Measurements from ENCODE around the gene STX17.

The STX17 gene

GRCh38 chr9:99998266-99998665 lies 91.8 kb downstream of the STX17 start:
- no peaks in the 10 kb centered on the region for H4K20me1 ChIP-seq (ENCODE audit: insufficient read depth, low read length, poor library complexity, severe bottlenecking)
- H3K79me2 ChIP-seq (ENCODE audit: insufficient read depth, low read length): no peaks in the 10 kb centered on the region
- no peaks in the 10 kb centered on the region for H3K27me3 ChIP-seq (ENCODE audit: insufficient read depth, low read length, poor library complexity, severe bottlenecking)
- H3F3A ChIP-seq (ENCODE audit: low read depth): no peaks in the 10 kb centered on the region
- no peaks in the 10 kb centered on the region for H3K9me2 ChIP-seq (replicated peaks; ENCODE audit: low read depth, low read length)
- peaks cover 14% of the 10 kb centered on the region; the same call in 1 of the 2 replicates for H3K36me3 ChIP-seq (ENCODE audit: insufficient read depth, low read length)
- no peak overlapping the region for H3K4me3 ChIP-seq (ENCODE audit: low read length, poor library complexity, severe bottlenecking)
- H3K4me1 ChIP-seq (ENCODE audit: insufficient read depth, low read length, poor library complexity, severe bottlenecking): no peaks in the 10 kb centered on the region
- no peak for TF ChIP-seq CTCF (conservative IDR thresholded peaks at IDR 0.05; ENCODE audit: low read length)
- TF ChIP-seq EZH2phosphoT487 (IDR thresholded peaks at IDR 0.05; ENCODE audit: borderline replicate concordance): no peak
- H2AFZ ChIP-seq (ENCODE audit: low read length): no peak overlapping the region
- no peak overlapping the region for H3K9ac ChIP-seq (ENCODE audit: low read depth, low read length, poor library complexity, severe bottlenecking)
- H3K4me2 ChIP-seq (ENCODE audit: low read depth, low read length, poor library complexity, severe bottlenecking): no peak overlapping the region
- H3K9me3 ChIP-seq (ENCODE audit: insufficient read depth, low read depth, low read length): no peaks in the 10 kb centered on the region

DNA sequence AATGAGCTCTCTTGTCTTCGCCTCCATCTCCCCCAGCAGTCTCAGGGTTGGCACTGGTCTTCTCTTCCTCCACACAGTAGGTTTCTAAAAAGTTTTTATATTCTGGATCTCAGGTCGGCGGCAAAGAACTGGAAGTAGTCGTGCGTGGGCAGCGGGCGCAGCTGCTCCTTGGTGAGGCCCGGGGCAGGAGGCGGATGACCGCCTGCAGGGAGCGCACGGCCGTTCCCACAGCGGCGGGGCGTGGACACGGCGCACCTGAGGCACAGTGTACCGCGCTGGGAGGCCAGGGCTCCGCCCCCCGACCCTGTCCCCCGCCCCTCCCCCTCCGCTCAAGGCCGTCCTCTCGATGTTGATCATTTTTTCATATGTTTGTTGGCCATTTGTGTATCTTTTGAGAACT lies 92.4 kb downstream of the STX17 start:
- no peaks in the 10 kb centered on the region for H3K9me2 ChIP-seq (replicated peaks; ENCODE audit: low read depth, low read length)
- H3K9ac ChIP-seq (ENCODE audit: low read depth, low read length, poor library complexity, severe bottlenecking): no peak overlapping the region
- H3K4me3 ChIP-seq (ENCODE audit: low read length, poor library complexity, severe bottlenecking): no peak overlapping the region
- H3K4me1 ChIP-seq (ENCODE audit: insufficient read depth, low read length, poor library complexity, severe bottlenecking): no peaks in the 10 kb centered on the region
- no peaks in the 10 kb centered on the region for H3K9me3 ChIP-seq (ENCODE audit: insufficient read depth, low read depth, low read length)
- peaks cover 20% of the 10 kb centered on the region; the same call in 1 of the 2 replicates for H3K36me3 ChIP-seq (ENCODE audit: insufficient read depth, low read length)
- no peaks in the 10 kb centered on the region for H3K79me2 ChIP-seq (ENCODE audit: insufficient read depth, low read length)
- H3K27me3 ChIP-seq (ENCODE audit: insufficient read depth, low read length, poor library complexity, severe bottlenecking): no peaks in the 10 kb centered on the region
- no peaks in the 10 kb centered on the region for H3F3A ChIP-seq (ENCODE audit: low read depth)
- H2AFZ ChIP-seq (ENCODE audit: low read length): no peak overlapping the region
- no peak overlapping the region for H3K4me2 ChIP-seq (ENCODE audit: low read depth, low read length, poor library complexity, severe bottlenecking)
- no peaks in the 10 kb centered on the region for H4K20me1 ChIP-seq (ENCODE audit: insufficient read depth, low read length, poor library complexity, severe bottlenecking)
- TF ChIP-seq EZH2phosphoT487 (IDR thresholded peaks at IDR 0.05; ENCODE audit: borderline replicate concordance) (no peak), CTCF (conservative IDR thresholded peaks at IDR 0.05; ENCODE audit: low read length) (no peak)

DNA sequence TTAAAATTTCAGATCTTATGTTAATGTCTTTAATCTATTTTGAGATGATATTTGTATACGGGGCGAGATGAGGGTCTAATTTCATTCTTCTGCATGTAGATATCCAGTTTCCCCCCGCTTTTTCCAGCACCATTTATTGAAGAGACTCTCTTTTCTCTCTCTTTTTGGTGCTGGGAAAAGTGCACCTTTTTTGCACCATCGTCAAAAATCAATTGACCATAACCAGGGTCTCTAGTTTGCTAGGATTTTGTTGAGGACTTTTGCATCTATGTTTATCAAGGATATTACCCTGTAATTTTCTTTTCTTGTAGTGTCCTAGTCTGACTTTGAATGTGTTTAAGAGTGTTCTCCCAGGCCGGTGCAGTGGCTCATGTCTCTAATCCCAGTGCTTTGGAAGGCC lies 93.3 kb downstream of the STX17 start:
- H3K36me3 ChIP-seq (ENCODE audit: insufficient read depth, low read length): peaks cover 29% of the 10 kb centered on the region; the same call in 1 of the 2 replicates
- no peaks in the 10 kb centered on the region for H3K9me3 ChIP-seq (ENCODE audit: insufficient read depth, low read depth, low read length)
- no peaks in the 10 kb centered on the region for H3K9me2 ChIP-seq (replicated peaks; ENCODE audit: low read depth, low read length)
- H3K9ac ChIP-seq (ENCODE audit: low read depth, low read length, poor library complexity, severe bottlenecking): no peak overlapping the region
- H4K20me1 ChIP-seq (ENCODE audit: insufficient read depth, low read length, poor library complexity, severe bottlenecking): no peaks in the 10 kb centered on the region
- H2AFZ ChIP-seq (ENCODE audit: low read length): no peak overlapping the region
- no peak overlapping the region for H3K4me3 ChIP-seq (ENCODE audit: low read length, poor library complexity, severe bottlenecking)
- no peak overlapping the region for H3K4me2 ChIP-seq (ENCODE audit: low read depth, low read length, poor library complexity, severe bottlenecking)
- no peak for TF ChIP-seq CTCF (conservative IDR thresholded peaks at IDR 0.05; ENCODE audit: low read length)
- no peak for TF ChIP-seq EZH2phosphoT487 (IDR thresholded peaks at IDR 0.05; ENCODE audit: borderline replicate concordance)
- no peaks in the 10 kb centered on the region for H3K79me2 ChIP-seq (ENCODE audit: insufficient read depth, low read length)
- no peaks in the 10 kb centered on the region for H3F3A ChIP-seq (ENCODE audit: low read depth)
- no peaks in the 10 kb centered on the region for H3K4me1 ChIP-seq (ENCODE audit: insufficient read depth, low read length, poor library complexity, severe bottlenecking)
- no peaks in the 10 kb centered on the region for H3K27me3 ChIP-seq (ENCODE audit: insufficient read depth, low read length, poor library complexity, severe bottlenecking)

Measured in Loucy (cell line).